ENCODE data around the gene PIK3R1. TPM values are rescaled to one million over a fixed set of nuclear protein-coding genes. Genes with fewer than 3 reads are reported as not detected.

Gene PIK3R1
- total RNA-seq, 4 donors from 2014 or later: 69.3 to 113 (median 87.5) TPM

DNA sequence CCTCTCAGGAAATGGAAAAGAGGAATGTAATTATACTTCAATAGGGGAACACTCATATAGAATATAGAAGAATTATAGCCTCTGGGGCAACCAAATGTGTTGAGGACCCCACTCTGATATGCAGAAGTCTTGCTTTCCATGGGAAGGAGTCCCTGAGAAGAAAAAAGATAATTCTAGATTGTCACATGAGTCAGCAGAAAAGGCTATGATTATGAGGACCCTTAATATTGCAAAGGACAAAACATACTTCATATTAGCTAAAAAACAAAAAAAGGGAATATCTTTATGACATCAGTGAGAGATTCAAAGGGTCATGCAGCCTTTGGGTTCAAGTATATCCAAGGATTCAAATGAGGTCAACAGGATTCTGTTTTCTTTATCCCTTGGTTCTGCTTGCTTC lies 119.5 kb downstream of the PIK3R1 start:
- no peaks in the 10 kb centered on the region for H3K36me3 ChIP-seq
- peaks cover 0 to 14% (median 0%) of the 10 kb centered on the region in 4 donors for H3K4me1 ChIP-seq
- H3K27me3 ChIP-seq: no peaks in the 10 kb centered on the region
- H3K27ac ChIP-seq: no peak overlapping the region
- DNase-seq: no peak
- H3K4me3 ChIP-seq: no peak overlapping the region
- no peaks in the 10 kb centered on the region for H3K9me3 ChIP-seq
- TF ChIP-seq POLR2A (IDR thresholded peaks at IDR 0.05): no peak
- TF ChIP-seq CTCF (IDR thresholded peaks at IDR 0.05): no peak

GRCh38 chr5:68336200-68336599 lies 120.6 kb downstream of the PIK3R1 start:
- no peak overlapping the region for H3K27ac ChIP-seq
- TF ChIP-seq POLR2A (IDR thresholded peaks at IDR 0.05) (no peak), CTCF (IDR thresholded peaks at IDR 0.05) (no peak)
- H3K4me3 ChIP-seq: no peak overlapping the region
- peak in 2 of 3 donors; percentile 57 to 79 for DNase-seq
- no peaks in the 10 kb centered on the region for H3K9me3 ChIP-seq
- no peaks in the 10 kb centered on the region for H3K27me3 ChIP-seq
- H3K36me3 ChIP-seq: no peaks in the 10 kb centered on the region
- H3K4me1 ChIP-seq: peaks cover 0 to 10% (median 0%) of the 10 kb centered on the region in 4 donors

DNA sequence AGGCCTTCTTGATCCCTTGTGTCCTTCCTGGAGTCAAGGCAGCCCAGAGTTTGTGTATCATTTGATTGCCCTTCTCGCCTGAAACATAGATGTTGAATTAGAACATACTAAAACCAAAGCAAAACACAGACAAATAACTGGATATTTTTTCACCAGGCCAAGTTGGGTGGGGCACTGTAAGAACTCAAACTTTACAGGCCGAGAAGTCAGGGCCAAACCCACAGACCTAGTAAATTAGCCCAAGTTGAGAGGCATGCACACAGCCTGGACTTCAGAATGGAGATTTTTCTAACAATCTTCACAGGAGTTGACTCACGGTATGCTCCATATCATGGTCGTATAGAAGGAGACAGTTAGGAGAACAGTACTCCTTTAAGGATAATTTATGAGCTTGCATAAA lies 121.7 kb downstream of the PIK3R1 start:
- DNase-seq: no peak
- no peaks in the 10 kb centered on the region for H3K27me3 ChIP-seq
- H3K9me3 ChIP-seq: no peaks in the 10 kb centered on the region
- no peaks in the 10 kb centered on the region for H3K36me3 ChIP-seq
- TF ChIP-seq POLR2A (IDR thresholded peaks at IDR 0.05): no peak
- no peak for TF ChIP-seq CTCF (IDR thresholded peaks at IDR 0.05)
- peaks cover 0 to 5% (median 0%) of the 10 kb centered on the region in 4 donors for H3K4me1 ChIP-seq
- H3K4me3 ChIP-seq: no peak overlapping the region
- no peak overlapping the region for H3K27ac ChIP-seq

DNA sequence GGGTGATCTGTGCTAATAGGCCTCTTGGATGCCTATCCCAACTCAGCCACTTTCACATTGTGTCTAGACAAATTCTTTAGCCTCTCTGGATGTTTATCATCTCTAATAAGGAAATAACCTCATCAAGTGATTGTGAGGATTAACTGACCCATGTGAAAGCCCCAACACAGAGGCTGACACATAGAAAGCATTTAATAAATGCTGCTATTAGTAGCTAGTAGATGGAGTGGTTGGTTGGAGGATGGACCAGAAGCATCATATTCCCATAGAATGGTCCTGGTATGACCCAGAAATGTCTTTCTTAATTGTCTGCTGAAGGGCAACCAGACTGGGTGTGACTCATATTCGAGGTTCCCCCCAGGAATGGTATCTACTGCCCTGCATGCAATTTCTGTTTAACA lies 124.4 kb downstream of the PIK3R1 start:
- Histone ChIP-seq H3K36me3 (no peaks in the 10 kb centered on the region), H3K4me3 (no peak overlapping the region), H3K9me3 (no peaks in the 10 kb centered on the region), H3K27ac (no peak overlapping the region), H3K27me3 (no peaks in the 10 kb centered on the region), H3K4me1 (peaks cover 0 to 6% (median 0%) of the 10 kb centered on the region in 4 donors)
- TF ChIP-seq CTCF (IDR thresholded peaks at IDR 0.05) (no peak), POLR2A (IDR thresholded peaks at IDR 0.05) (no peak)
- no peak for DNase-seq

DNA sequence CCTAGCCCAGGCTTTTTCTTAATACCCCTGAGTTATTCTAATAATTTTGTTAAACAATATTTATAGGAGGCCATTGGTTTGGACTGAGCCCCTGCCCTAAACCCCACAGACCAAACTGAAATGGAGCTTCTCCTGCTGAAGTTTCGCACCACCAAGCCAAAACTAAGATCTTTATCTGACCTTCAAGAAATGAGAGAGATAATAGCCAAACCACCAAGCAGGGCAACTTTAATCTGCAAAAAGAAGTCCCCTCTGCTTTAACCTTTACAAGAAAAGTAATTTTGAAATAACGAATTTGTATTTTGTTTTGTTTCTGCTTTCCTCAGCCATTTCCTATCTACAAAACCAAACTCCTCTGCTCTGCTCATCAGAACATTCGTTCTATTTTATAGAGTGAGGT lies 125.5 kb downstream of the PIK3R1 start:
- Histone ChIP-seq H3K36me3 (no peaks in the 10 kb centered on the region), H3K27ac (no peak overlapping the region), H3K9me3 (no peaks in the 10 kb centered on the region), H3K4me3 (no peak overlapping the region), H3K4me1 (peaks cover 0 to 6% (median 0%) of the 10 kb centered on the region in 4 donors), H3K27me3 (no peaks in the 10 kb centered on the region)
- DNase-seq: no peak
- TF ChIP-seq CTCF (IDR thresholded peaks at IDR 0.05): no peak
- TF ChIP-seq POLR2A (IDR thresholded peaks at IDR 0.05): no peak

DNA sequence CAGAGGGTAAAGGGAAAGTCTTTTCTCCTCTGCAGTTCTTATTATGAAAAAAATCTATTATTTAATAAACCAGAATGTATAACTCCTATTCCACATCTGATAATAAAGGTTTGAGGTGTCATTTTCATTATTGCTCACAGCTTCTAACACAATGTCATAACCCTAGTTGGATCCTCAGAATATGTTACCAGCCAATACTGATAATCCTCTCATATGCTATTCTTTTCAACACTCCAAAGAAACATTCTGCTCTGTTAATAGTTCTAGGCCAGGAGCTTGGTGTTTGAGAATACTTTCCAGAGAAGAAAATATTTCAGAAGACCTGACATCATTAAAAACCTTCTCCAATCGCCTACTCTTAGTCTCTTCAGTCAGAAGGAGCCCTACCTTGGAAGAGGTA lies 127.1 kb downstream of the PIK3R1 start:
- Histone ChIP-seq H3K9me3 (no peaks in the 10 kb centered on the region), H3K4me1 (peaks cover 0 to 6% (median 0%) of the 10 kb centered on the region in 4 donors), H3K4me3 (no peak overlapping the region), H3K27ac (peak overlapping the region in 2 of 4 donors; percentile 29 to 70), H3K27me3 (no peaks in the 10 kb centered on the region), H3K36me3 (no peaks in the 10 kb centered on the region)
- TF ChIP-seq CTCF (IDR thresholded peaks at IDR 0.05) (no peak), POLR2A (IDR thresholded peaks at IDR 0.05) (no peak)
- no peak for DNase-seq

Data from Peyer's patch (tissue), 4 donors.